ENCODE measurements around the gene CMKLR1. TPM values are rescaled to one million over a fixed set of nuclear protein-coding genes. Genes with fewer than 3 reads are reported as not detected.
A peak's percentile ranks its signal among the peaks of the same experiment; 100 is the strongest.

Gene CMKLR1
- total and polyA plus RNA-seq, 10 of the 15 experiments (the other 5 are each of a cell fraction or from before 2014, with no cell fraction given): 13.8 to 52.3 (median 26.2) TPM

DNA sequence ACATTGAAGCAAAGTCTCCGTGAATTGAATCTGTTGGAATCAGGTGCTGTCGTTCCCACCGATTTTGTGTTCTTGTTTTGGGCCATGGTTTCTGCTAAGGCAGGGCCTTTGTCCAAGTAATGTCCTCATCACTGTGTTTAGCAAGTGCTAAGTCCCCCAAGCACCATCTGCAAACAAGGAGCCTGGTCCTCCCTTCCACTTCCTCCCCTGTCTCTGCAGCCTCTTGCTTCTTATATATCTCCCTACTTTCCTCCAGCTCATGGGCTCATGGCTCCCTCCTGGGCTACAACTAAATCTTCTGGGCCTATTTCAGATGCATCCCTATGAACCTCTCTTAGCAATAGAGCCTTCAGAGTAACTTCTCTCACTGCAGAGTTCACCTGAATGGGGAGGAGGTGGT lies 25.8 kb upstream of the CMKLR1 start:
- H3K9ac ChIP-seq (ENCODE audit: control insufficient read depth, insufficient read depth, low read length): no peak overlapping the region
- in situ Hi-C loops (cut with MboI) (no loop called here), intact Hi-C loops (cut with micrococcal nuclease; ENCODE audit: unreplicated experiment) (loop anchor here (5.0 to 10.0 kb wide), 2 partner anchors 43 to 150 kb away; partner anchors contain the start of gene FICD)
- no peak overlapping the region for H3K4me2 ChIP-seq (ENCODE audit: control insufficient read depth, insufficient read depth)
- no peaks in the 10 kb centered on the region for H3K36me3 ChIP-seq (ENCODE audit: control insufficient read depth in 2 of 2, insufficient read depth in 2 of 2, low read length in 1 of 2)
- no peak overlapping the region for H2AFZ ChIP-seq (ENCODE audit: control insufficient read depth, low read depth, low read length)
- BruUV-seq (replicated peaks): no TSS peak
- no peaks in the 10 kb centered on the region for H3K9me3 ChIP-seq (replicated peaks; ENCODE audit: control insufficient read depth, insufficient read depth, low read length)
- H4K20me1 ChIP-seq (ENCODE audit: control insufficient read depth, insufficient read depth): no peaks in the 10 kb centered on the region
- FAIRE-seq (no peak), DNase-seq (ENCODE audit: low read depth, low spot score) (no peak), ATAC-seq (no peak)
- CTCF ChIA-PET: no interaction called here
- POLR2A ChIA-PET: no interaction called here
- peak; percentile 8; the same call in 1 of the 2 replicates for TF ChIP-seq SPI1 (IDR thresholded peaks at IDR 0.05; ENCODE audit: borderline replicate concordance, insufficient read depth, low read depth, low read length)
- no peak for TF ChIP-seq PBX3 (IDR thresholded peaks at IDR 0.05; ENCODE audit: insufficient replicate concordance, low read depth, low read length)
- no peaks in the 10 kb centered on the region for H3K27me3 ChIP-seq (replicated peaks in 1 of 2; ENCODE audit: control insufficient read depth in 2 of 2, insufficient read depth in 2 of 2, low read length in 1 of 2)
- RAD21 ChIA-PET (ENCODE audit: unreplicated experiment): no interaction called here
- H3K4me3 ChIP-seq: no peak overlapping the region
- no peaks in the 10 kb centered on the region for H3K79me2 ChIP-seq (ENCODE audit: control insufficient read depth, insufficient read depth, low read length)
- H3K4me1 ChIP-seq (ENCODE audit: control insufficient read depth, insufficient read depth, low read length): peaks cover 18% of the 10 kb centered on the region
- no peak overlapping the region for H3K27ac ChIP-seq (ENCODE audit: control insufficient read depth, insufficient read depth)
- 83% methylated on average over 3 of the region's 3 CpGs for WGBS (ENCODE audit: insufficient coverage, insufficient replicate concordance, low lambda C conversion rate, missing lambda C conversion rate)
- SMC1A ChIA-PET (ENCODE audit: uncharacterized antibody, unreplicated experiment): interaction anchor here (1.2 kb wide), 1 partner anchor 28 kb away, joined by 3 read pairs; no protein-coding TSS in a partner anchor

DNA sequence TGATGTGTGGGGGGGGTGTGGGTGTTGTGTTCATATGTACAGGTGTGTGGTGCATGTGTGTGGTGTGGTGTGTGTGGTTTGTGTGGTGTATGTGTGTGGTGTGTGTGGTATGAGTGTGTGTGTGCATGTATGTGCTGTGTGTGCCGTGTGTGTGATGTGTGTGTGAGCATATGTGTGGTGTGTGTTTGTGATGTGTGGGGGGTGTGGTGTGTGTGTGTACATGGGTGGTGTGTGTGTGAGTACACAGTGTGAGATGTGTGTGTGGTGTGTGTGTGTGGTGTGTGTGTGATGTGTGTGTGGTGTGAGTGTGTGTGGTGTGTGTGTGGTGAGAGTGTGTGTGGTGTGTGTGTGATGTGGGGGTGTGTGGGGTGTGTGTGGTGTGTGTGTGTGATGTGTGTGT lies 24.5 kb upstream of the CMKLR1 start:
- FAIRE-seq (no peak), DNase-seq (ENCODE audit: low read depth, low spot score) (no peak), ATAC-seq (no peak)
- Histone ChIP-seq H3K36me3 (ENCODE audit: control insufficient read depth in 2 of 2, insufficient read depth in 2 of 2, low read length in 1 of 2) (no peaks in the 10 kb centered on the region), H3K4me3 (no peak overlapping the region), H3K9me3 (replicated peaks; ENCODE audit: control insufficient read depth, insufficient read depth, low read length) (no peaks in the 10 kb centered on the region), H3K4me2 (ENCODE audit: control insufficient read depth, insufficient read depth) (no peak overlapping the region), H4K20me1 (ENCODE audit: control insufficient read depth, insufficient read depth) (no peaks in the 10 kb centered on the region), H3K4me1 (ENCODE audit: control insufficient read depth, insufficient read depth, low read length) (peaks cover 19% of the 10 kb centered on the region), H3K79me2 (ENCODE audit: control insufficient read depth, insufficient read depth, low read length) (no peaks in the 10 kb centered on the region), H3K27me3 (replicated peaks in 1 of 2; ENCODE audit: control insufficient read depth in 2 of 2, insufficient read depth in 2 of 2, low read length in 1 of 2) (no peaks in the 10 kb centered on the region), H3K27ac (ENCODE audit: control insufficient read depth, insufficient read depth) (no peak overlapping the region), H3K9ac (ENCODE audit: control insufficient read depth, insufficient read depth, low read length) (no peak overlapping the region), H2AFZ (ENCODE audit: control insufficient read depth, low read depth, low read length) (no peak overlapping the region)
- ChIA-PET SMC1A (ENCODE audit: uncharacterized antibody, unreplicated experiment) (no interaction called here), POLR2A (no interaction called here), RAD21 (ENCODE audit: unreplicated experiment) (no interaction called here), CTCF (no interaction called here)
- intact Hi-C loops (cut with micrococcal nuclease; ENCODE audit: unreplicated experiment): loop anchor here (5.0 to 10.0 kb wide), 2 partner anchors 41 to 151 kb away; partner anchors contain the start of gene FICD
- in situ Hi-C loops (cut with MboI): no loop called here
- no TSS peak for BruUV-seq (replicated peaks)
- 8% methylated on average over 1 of the region's 1 CpG for WGBS (ENCODE audit: insufficient coverage, insufficient replicate concordance, low lambda C conversion rate, missing lambda C conversion rate)
- TF ChIP-seq NR2F1 (conservative IDR thresholded peaks at IDR 0.05): no peak
- TF ChIP-seq PRDM15 (CRISPR knock-in tag; IDR thresholded peaks at IDR 0.05): no peak
- TF ChIP-seq IRF4 (IDR thresholded peaks at IDR 0.05; ENCODE audit: low read depth, low read length): no peak
- no peak for TF ChIP-seq NFYA (IDR thresholded peaks at IDR 0.05; ENCODE audit: borderline replicate concordance, low read depth, low read length)
- no peak for TF ChIP-seq CBX5 (IDR thresholded peaks at IDR 0.05; ENCODE audit: low read depth)
- no peak for TF ChIP-seq ZZZ3 (IDR thresholded peaks at IDR 0.05; ENCODE audit: control insufficient read depth, insufficient read length, low read depth)
- no peak for TF ChIP-seq CHD4 (IDR thresholded peaks at IDR 0.05)
- TF ChIP-seq SMARCA5 (IDR thresholded peaks at IDR 0.05): no peak
- TF ChIP-seq BMI1 (IDR thresholded peaks at IDR 0.05; ENCODE audit: borderline replicate concordance): no peak
- TF ChIP-seq, protein P1, sequence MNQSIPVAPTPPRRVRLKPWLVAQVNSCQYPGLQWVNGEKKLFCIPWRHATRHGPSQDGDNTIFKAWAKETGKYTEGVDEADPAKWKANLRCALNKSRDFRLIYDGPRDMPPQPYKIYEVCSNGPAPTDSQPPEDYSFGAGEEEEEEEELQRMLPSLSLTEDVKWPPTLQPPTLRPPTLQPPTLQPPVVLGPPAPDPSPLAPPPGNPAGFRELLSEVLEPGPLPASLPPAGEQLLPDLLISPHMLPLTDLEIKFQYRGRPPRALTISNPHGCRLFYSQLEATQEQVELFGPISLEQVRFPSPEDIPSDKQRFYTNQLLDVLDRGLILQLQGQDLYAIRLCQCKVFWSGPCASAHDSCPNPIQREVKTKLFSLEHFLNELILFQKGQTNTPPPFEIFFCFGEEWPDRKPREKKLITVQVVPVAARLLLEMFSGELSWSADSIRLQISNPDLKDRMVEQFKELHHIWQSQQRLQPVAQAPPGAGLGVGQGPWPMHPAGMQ (IDR thresholded peaks at IDR 0.05; ENCODE audit: borderline replicate concordance): no peak
